ENCODE results near the gene PNN. TPM values are rescaled to one million over a fixed set of nuclear protein-coding genes. Genes with fewer than 3 reads are reported as not detected.
"Not testable (repeated sequence)": the region's sequence is repeated elsewhere in the genome, so short reads cannot be mapped to it uniquely, and the experiment has no call there.

Gene PNN
- total RNA-seq (ENCODE audit: low replicate concordance): 74.3 and 95.7 TPM in 2 replicates
- long read RNA-seq, transcript PNN-201 (9 exons, 3,576 nt): major isoform, 68 of 93 reads
- long read RNA-seq, partial matches to known transcripts: 19 of 93 reads
- long read RNA-seq, other reads (novel, unspliced or antisense): 6 of 93 reads

DNA sequence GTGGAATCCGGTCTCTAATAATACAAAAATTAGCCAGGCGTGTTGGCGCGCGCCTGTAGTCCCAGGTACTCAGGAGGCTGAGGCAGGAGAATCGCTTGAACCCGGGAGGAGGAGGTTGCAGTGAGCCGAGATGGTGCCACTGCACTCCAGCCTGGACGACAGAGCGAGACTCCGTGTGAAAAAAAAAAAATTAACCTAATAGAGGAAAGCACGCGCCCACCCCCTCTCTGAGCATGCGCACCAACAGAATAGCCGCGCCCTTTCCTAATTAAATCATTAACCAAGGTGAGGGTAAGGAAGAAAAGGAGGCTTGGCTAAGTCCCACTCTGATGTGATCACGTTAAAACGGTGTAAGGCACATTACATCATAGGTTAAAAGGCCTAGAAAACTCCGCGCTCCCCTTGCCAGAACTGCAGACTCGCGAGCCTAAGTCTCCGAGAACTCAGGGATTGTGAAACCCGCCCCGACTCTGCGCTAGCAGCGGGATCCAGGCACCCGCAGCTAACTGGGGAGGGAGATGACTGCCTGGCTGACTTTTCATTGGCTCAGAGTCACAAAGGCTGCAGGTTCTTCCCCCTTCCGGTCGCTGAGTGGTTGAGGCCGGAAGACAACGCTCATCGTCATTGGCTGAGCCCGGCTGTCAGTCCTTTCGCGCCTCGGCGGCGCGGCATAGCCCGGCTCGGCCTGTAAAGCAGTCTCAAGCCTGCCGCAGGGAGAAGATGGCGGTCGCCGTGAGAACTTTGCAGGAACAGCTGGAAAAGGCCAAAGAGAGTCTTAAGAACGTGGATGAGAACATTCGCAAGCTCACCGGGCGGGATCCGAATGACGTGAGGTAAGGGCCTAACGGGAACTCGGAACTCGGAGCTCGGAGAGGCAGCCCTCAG is at the start of gene PNN:
PNN (plus strand) TSS at position 695 of the 885 bp plus-strand sequence; CDS start at position 721, 26 bp downstream.
- peaks cover 12% of the 10 kb centered on the region for H3K4me1 Mint-ChIP-seq (ENCODE audit: unreplicated experiment)
- TF ChIP-seq, protein P1, sequence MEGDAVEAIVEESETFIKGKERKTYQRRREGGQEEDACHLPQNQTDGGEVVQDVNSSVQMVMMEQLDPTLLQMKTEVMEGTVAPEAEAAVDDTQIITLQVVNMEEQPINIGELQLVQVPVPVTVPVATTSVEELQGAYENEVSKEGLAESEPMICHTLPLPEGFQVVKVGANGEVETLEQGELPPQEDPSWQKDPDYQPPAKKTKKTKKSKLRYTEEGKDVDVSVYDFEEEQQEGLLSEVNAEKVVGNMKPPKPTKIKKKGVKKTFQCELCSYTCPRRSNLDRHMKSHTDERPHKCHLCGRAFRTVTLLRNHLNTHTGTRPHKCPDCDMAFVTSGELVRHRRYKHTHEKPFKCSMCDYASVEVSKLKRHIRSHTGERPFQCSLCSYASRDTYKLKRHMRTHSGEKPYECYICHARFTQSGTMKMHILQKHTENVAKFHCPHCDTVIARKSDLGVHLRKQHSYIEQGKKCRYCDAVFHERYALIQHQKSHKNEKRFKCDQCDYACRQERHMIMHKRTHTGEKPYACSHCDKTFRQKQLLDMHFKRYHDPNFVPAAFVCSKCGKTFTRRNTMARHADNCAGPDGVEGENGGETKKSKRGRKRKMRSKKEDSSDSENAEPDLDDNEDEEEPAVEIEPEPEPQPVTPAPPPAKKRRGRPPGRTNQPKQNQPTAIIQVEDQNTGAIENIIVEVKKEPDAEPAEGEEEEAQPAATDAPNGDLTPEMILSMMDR (conservative IDR thresholded peaks at IDR 0.05): no peak
- H3K4me3 Mint-ChIP-seq: peak within 1 kb of the TSS; percentile 99
- no peaks in the 10 kb centered on the region for H3K27me3 Mint-ChIP-seq
- peak; percentile 96 for DNase-seq (ENCODE audit: extremely low spot score, unreplicated experiment)
- H3K36me3 Mint-ChIP-seq: peaks cover 29% of the 10 kb centered on the region
- peak within 1 kb of the TSS; percentile 99 for H3K27ac Mint-ChIP-seq
- H3K9me3 Mint-ChIP-seq: no peaks in the 10 kb centered on the region

DNA sequence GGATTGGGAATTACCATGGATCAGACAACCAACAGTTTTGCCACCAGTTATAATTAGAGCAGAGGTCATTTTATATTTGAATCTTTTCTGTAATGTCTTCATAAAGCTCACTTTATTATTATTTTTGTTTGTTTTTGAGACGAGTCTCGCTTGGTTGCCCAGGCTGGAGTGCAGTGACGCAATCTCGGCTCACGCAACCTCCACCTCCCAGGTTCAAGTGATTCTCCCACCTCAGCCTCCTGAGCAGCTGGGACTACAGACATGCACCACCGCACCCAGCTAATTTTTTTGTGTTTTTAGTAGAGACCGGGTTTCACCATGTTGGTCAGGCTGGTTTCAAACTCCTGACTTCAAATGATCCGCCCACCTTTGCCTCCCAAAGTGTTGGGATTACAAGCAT is 37.2 kb upstream of the PNN start:
- H3K9me3 Mint-ChIP-seq; H3K4me1 Mint-ChIP-seq (ENCODE audit: unreplicated experiment); H3K27me3 Mint-ChIP-seq; DNase-seq (ENCODE audit: extremely low spot score, unreplicated experiment); H3K27ac Mint-ChIP-seq; H3K4me3 Mint-ChIP-seq: not testable (repeated sequence)
- H3K36me3 Mint-ChIP-seq: peaks cover 19% of the 10 kb centered on the region

DNA sequence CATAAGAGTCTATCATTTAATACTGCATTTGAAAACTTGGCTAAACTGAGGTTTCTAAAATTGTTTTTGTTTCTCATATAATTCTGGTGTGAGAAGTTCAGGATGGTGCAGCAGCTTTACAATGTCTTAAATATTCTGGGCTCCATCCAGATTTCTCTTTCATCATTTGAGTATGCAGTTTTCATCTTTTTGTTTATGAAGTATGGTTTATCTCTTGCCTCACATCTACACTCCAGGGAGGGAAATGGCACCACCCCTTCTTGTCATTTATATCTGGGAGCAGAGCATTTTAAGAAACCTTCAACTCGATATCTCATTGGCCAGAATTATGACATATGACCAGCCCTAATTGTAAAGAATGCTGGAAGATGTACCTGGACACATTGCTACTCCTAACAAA is 36.6 kb upstream of the PNN start:
- peaks cover 23% of the 10 kb centered on the region for H3K36me3 Mint-ChIP-seq
- no peak for DNase-seq (ENCODE audit: extremely low spot score, unreplicated experiment)
- no peaks in the 10 kb centered on the region for H3K4me1 Mint-ChIP-seq (ENCODE audit: unreplicated experiment)
- no peak overlapping the region for H3K4me3 Mint-ChIP-seq
- TF ChIP-seq, protein P1 (conservative IDR thresholded peaks at IDR 0.05): no peak
- no peaks in the 10 kb centered on the region for H3K9me3 Mint-ChIP-seq
- no peak overlapping the region for H3K27ac Mint-ChIP-seq
- no peaks in the 10 kb centered on the region for H3K27me3 Mint-ChIP-seq

DNA sequence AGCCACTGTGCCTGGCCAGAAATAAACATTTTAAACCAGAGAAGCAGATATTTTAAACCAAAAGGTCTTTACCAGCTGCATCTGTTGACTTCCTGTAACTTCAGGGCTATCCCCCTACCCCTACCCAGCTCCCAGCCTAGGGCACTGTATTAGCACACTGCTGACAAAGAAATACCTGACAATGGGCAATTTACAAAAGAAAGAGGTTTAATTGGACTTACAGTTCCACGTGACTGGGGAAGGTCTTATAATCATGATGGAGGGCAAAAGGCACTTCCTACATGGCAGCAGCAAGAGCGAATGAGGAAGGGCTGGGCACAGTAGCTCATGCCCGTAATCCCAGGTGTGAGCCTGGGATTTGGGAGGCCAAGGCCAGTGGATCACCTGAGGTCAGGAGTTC is 34.9 kb upstream of the PNN start:
- TF ChIP-seq, protein P1 (conservative IDR thresholded peaks at IDR 0.05): no peak
- H3K36me3 Mint-ChIP-seq: peaks cover 23% of the 10 kb centered on the region
- no peak overlapping the region for H3K4me3 Mint-ChIP-seq
- no peak for DNase-seq (ENCODE audit: extremely low spot score, unreplicated experiment)
- peak overlapping the region; percentile 18 for H3K27ac Mint-ChIP-seq
- H3K27me3 Mint-ChIP-seq: no peaks in the 10 kb centered on the region
- H3K9me3 Mint-ChIP-seq: no peaks in the 10 kb centered on the region
- H3K4me1 Mint-ChIP-seq (ENCODE audit: unreplicated experiment): no peaks in the 10 kb centered on the region

DNA sequence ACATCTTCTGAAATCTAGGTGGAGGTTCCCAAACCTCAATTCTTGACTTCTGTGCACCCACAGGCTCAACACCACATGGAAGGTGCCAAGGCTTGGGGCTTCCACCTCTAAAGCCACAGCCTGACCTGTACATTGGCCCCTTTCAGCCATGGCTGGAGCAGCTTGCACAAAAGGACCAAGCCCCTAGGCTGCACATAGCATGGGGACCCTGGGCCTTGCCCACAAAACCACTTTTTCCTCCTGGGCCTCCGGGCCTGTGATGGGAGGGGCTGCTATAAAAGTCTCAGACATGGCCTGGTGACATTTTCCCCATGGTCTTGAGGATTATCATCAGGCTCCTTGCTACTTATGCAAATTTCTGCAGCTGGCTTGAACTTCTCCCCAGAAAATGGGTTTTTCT is 33.4 kb upstream of the PNN start:
- DNase-seq (ENCODE audit: extremely low spot score, unreplicated experiment); H3K27me3 Mint-ChIP-seq; H3K27ac Mint-ChIP-seq; H3K9me3 Mint-ChIP-seq; H3K4me3 Mint-ChIP-seq; H3K4me1 Mint-ChIP-seq (ENCODE audit: unreplicated experiment): not testable (repeated sequence)
- peaks cover 20% of the 10 kb centered on the region for H3K36me3 Mint-ChIP-seq

DNA sequence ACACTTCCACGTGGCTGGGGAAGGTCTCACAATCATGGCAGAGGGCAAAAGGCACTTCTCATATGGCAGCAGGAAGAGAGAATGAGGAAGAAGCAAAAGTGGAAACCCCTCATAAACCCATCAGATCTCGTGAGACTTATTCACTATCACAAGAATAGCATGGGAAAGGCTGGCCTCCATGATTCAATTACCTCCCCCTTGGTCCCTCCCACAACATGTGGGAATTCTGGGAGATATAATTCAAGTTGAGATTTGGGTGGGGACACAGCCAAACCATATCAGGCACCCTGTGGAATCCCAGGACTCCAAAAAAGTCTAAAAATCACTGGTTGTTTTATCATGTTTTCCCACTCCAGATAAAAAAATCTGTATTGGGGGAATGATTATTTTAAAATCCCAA is 31.8 kb upstream of the PNN start:
- H3K4me3 Mint-ChIP-seq; H3K27me3 Mint-ChIP-seq; H3K4me1 Mint-ChIP-seq (ENCODE audit: unreplicated experiment); H3K9me3 Mint-ChIP-seq; DNase-seq (ENCODE audit: extremely low spot score, unreplicated experiment); H3K27ac Mint-ChIP-seq: not testable (repeated sequence)
- H3K36me3 Mint-ChIP-seq: peaks cover 32% of the 10 kb centered on the region

DNA sequence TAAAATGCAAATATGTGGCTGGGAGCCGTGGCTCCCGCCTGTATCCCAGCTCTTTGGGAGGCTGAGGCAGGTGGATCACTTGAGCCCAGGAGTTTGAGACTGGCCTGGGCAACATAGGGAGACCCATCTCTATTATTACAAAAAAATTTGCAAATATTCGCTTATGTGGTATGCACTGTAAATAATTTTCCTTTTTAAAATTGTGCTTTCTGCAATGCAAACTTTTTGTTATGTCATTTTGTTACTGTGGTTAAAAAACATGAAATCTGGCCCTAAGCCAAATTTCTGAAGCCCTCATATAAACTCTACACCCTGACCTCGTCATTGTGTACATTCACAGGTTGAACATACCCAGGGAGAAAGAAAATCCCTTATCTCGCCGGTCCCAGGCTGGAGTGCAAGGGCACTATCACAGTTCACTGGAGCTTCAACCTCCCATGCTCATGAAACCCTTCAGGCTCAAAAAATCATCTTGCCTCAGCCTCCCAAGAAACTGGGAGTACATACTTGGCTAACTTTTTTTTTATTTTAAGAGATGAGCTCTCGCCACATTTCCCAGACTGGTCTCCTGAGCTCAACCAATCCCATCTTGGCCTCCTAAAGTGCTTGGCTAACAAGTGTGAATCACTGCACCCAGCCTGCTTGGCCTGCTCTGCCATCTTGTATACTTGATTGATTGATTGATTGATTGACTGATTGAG is 29.6 kb upstream of the PNN start:
- Mint-ChIP-seq H3K27ac (no peak overlapping the region), H3K36me3 (peaks cover 32% of the 10 kb centered on the region), H3K9me3 (no peaks in the 10 kb centered on the region), H3K4me3 (no peak overlapping the region), H3K27me3 (no peaks in the 10 kb centered on the region), H3K4me1 (ENCODE audit: unreplicated experiment) (no peaks in the 10 kb centered on the region)
- no peak for DNase-seq (ENCODE audit: extremely low spot score, unreplicated experiment)
- TF ChIP-seq, protein P1 (conservative IDR thresholded peaks at IDR 0.05): no peak

Measured in type B pancreatic cell (in vitro differentiated cells).